ENCODE measurements around the gene CR1L.
A peak's percentile ranks its signal among the peaks of the same experiment; 100 is the strongest.
"Not testable (repeated sequence)": the region's sequence is repeated elsewhere in the genome, so short reads cannot be mapped to it uniquely, and the experiment has no call there.

CR1L gene

GRCh38 chr1:207703712-207704111, 58.8 kb downstream of the CR1L start:
- no peak for ATAC-seq
- no peak for TF ChIP-seq TCF4 (CRISPR knock-in tag; IDR thresholded peaks at IDR 0.05; ENCODE audit: borderline replicate concordance)
- TF ChIP-seq ZFP30 (CRISPR knock-in tag; IDR thresholded peaks at IDR 0.05), result no peak
- TF ChIP-seq POU6F1 (CRISPR knock-in tag; IDR thresholded peaks at IDR 0.05; ENCODE audit: borderline replicate concordance, low read depth), result no peak
- no peak for TF ChIP-seq GLIS3 (CRISPR knock-in tag; IDR thresholded peaks at IDR 0.05)
- no peak for TF ChIP-seq ESRRG (CRISPR knock-in tag; IDR thresholded peaks at IDR 0.05)
- no peak for TF ChIP-seq PATZ1 (CRISPR knock-in tag; IDR thresholded peaks at IDR 0.05; ENCODE audit: borderline replicate concordance)

GRCh38 chr1:207708004-207708403, 63.1 kb downstream of the CR1L start:
- not testable (repeated sequence) for ATAC-seq

- peak; percentile 64 for ATAC-seq
- TF ChIP-seq BACH2 (CRISPR knock-in tag; IDR thresholded peaks at IDR 0.05; ENCODE audit: borderline replicate concordance) (no peak), ISL1 (CRISPR knock-in tag; IDR thresholded peaks at IDR 0.05) (no peak), CSDC2 (CRISPR knock-in tag; IDR thresholded peaks at IDR 0.05) (no peak), GLIS3 (CRISPR knock-in tag; IDR thresholded peaks at IDR 0.05) (no peak), POU6F1 (CRISPR knock-in tag; IDR thresholded peaks at IDR 0.05; ENCODE audit: borderline replicate concordance, low read depth) (no peak), ZNF565 (CRISPR knock-in tag; conservative IDR thresholded peaks at IDR 0.05; ENCODE audit: low read depth) (no peak), CSRNP3 (CRISPR knock-in tag; IDR thresholded peaks at IDR 0.05) (no peak), ZC3H10 (CRISPR knock-in tag; IDR thresholded peaks at IDR 0.05) (no peak), TSHZ2 (CRISPR knock-in tag; IDR thresholded peaks at IDR 0.05) (no peak), OSR1 (CRISPR knock-in tag; IDR thresholded peaks at IDR 0.05) (no peak)
Observed at GRCh38 chr1:207711285-207711684, 66.4 kb downstream of the CR1L start.

GRCh38 chr1:207712701-207713100, 67.8 kb downstream of the CR1L start:
- ATAC-seq, result not testable (repeated sequence)

- TF ChIP-seq ARNTL (CRISPR knock-in tag; IDR thresholded peaks at IDR 0.05; ENCODE audit: borderline replicate concordance, low read depth) (no peak), CSDC2 (CRISPR knock-in tag; IDR thresholded peaks at IDR 0.05) (no peak), ZNF565 (CRISPR knock-in tag; conservative IDR thresholded peaks at IDR 0.05; ENCODE audit: low read depth) (no peak), ZNF8 (CRISPR knock-in tag; IDR thresholded peaks at IDR 0.05) (no peak), ZFP3 (CRISPR knock-in tag; IDR thresholded peaks at IDR 0.05) (no peak), ESRRG (CRISPR knock-in tag; IDR thresholded peaks at IDR 0.05) (no peak), ISL1 (CRISPR knock-in tag; IDR thresholded peaks at IDR 0.05) (no peak), ZNF70 (CRISPR knock-in tag; IDR thresholded peaks at IDR 0.05) (no peak)
- no peak; the same call in 2 of the 3 replicates for ATAC-seq
Observed at GRCh38 chr1:207713529-207713928, 68.6 kb downstream of the CR1L start.

All from SK-N-SH treated with all-trans-retinoic acid at 6 μM for 48 hours (cell line).